H1 (cell line): ENCODE results near the gene SIK1. TPM values are rescaled to one million over a fixed set of nuclear protein-coding genes. Genes with fewer than 3 reads are reported as not detected.
"Not testable (repeated sequence)": the region's sequence is repeated elsewhere in the genome, so short reads cannot be mapped to it uniquely, and the experiment has no call there.

ENCODE experiments used
- CTCF ChIA-PET: fragments of 300-600 bp; sonication (Branson Sonifier 250); formaldehyde crosslinking; loops from one replicate; lab custom pipeline; 2021; ENCODE audit not compliant: partially characterized antibody; lab: Charles Lee
- POLR2A ChIA-PET: fragments of 300-600 bp; sonication (Branson Sonifier 250); formaldehyde crosslinking; loops from one replicate; lab custom pipeline; 2021; ENCODE audit warnings: inconsistent platforms; ENCODE audit not compliant: partially characterized antibody; lab: Charles Lee
- DNase-seq, 2 experiments: peaks; one replicate each; pipeline versions ENCODE4 v3.0.0 to v3.0.0-alpha.2; 2010 to 2022; ENCODE audit warnings: low spot score in 2 of 2, low read depth in 1 of 2, mixed read lengths in 1 of 2
- FAIRE-seq: peaks from 2 replicates; lab custom pipeline; 2011; peaks lifted over from hg19 to GRCh38; lab: Jason Lieb, UNC
- H2AFZ ChIP-seq: 2 replicates; pipeline ENCODE4 v1.8.1; 2012; ENCODE audit warnings: low read length, inconsistent platforms
- H2AK5ac ChIP-seq: 2 replicates; pipeline ENCODE4 v1.6.1; 2013; ENCODE audit warnings: low read depth, low read length
- H2BK120ac ChIP-seq: replicated peaks from 2 replicates; pipeline ENCODE3; 2013; ENCODE audit warnings: low read depth, low read length, inconsistent platforms
- H2BK12ac ChIP-seq: 2 replicates; pipeline ENCODE4 v1.6.1; 2013; ENCODE audit warnings: low read depth, low read length
- H2BK15ac ChIP-seq: 2 replicates; pipeline ENCODE4 v1.6.1; 2013; ENCODE audit warnings: low read length
- H2BK20ac ChIP-seq: 2 replicates; pipeline ENCODE4 v1.6.1; 2013; ENCODE audit warnings: low read length
- H2BK5ac ChIP-seq: 2 replicates; pipeline ENCODE4 v1.6.1; 2013; ENCODE audit warnings: low read depth, low read length
- H3K14ac ChIP-seq: 2 replicates; pipeline ENCODE4 v1.6.1; 2013; ENCODE audit warnings: inconsistent platforms; ENCODE audit not compliant: insufficient read length
- H3K18ac ChIP-seq: 2 replicates; pipeline ENCODE4 v1.6.1; 2013; ENCODE audit warnings: low read length; ENCODE audit errors: extremely low read depth
- H3K23ac ChIP-seq: 2 replicates; pipeline ENCODE4 v1.6.1; 2013; ENCODE audit warnings: inconsistent platforms; ENCODE audit not compliant: insufficient read length
- H3K23me2 ChIP-seq: 2 replicates; pipeline ENCODE4 v1.6.1; 2013; ENCODE audit warnings: low read depth, low read length
- H3K27ac ChIP-seq: 2 replicates; pipeline ENCODE4 v1.6.1; 2011; ENCODE audit warnings: low read depth, low read length, inconsistent platforms
- H3K27me3 ChIP-seq, 4 experiments: replicated peaks in 1 of 4; 1 replicate in 1 of 4; 2 replicates in 3 of 4; pipeline versions ENCODE4 v1.6.1 to v1.8.1; 2011 to 2013; ENCODE audit warnings: low read length in 3 of 4, mild to moderate bottlenecking in 3 of 4, inconsistent platforms in 2 of 4, mixed read lengths in 2 of 4, moderate library complexity in 1 of 4; ENCODE audit not compliant: control insufficient read depth in 3 of 4, insufficient read depth in 3 of 4; ENCODE audit errors: extremely low read depth in 1 of 4
- H3K36me3 ChIP-seq, 4 experiments: 2 replicates each; pipeline versions ENCODE4 v1.6.1 to v1.8.1; 2011 to 2013; ENCODE audit warnings: mild to moderate bottlenecking in 4 of 4, low read length in 3 of 4, moderate library complexity in 2 of 4, control low read depth in 1 of 4, inconsistent platforms in 1 of 4; ENCODE audit not compliant: insufficient read depth in 4 of 4, control insufficient read depth in 2 of 4
- H3K4ac ChIP-seq: replicated peaks from 2 replicates; pipeline ENCODE3; 2013; ENCODE audit warnings: low read length, low read depth, mixed read lengths, inconsistent platforms; ENCODE audit not compliant: insufficient read length
- H3K4me1 ChIP-seq, 4 experiments: replicated peaks in 1 of 4; 1 replicate in 1 of 4; 2 replicates in 3 of 4; pipeline versions ENCODE4 v1.6.1 to v1.8.1; 2011 to 2013; ENCODE audit warnings: low read length in 3 of 4, inconsistent platforms in 2 of 4, mixed read lengths in 1 of 4; ENCODE audit not compliant: insufficient read depth in 4 of 4, control insufficient read depth in 3 of 4
- H3K4me2 ChIP-seq, 2 experiments: 2 replicates each; pipeline versions ENCODE4 v1.6.1 to v1.8.1; 2011 to 2013; ENCODE audit warnings: low read depth in 2 of 2, low read length in 2 of 2, control low read depth in 1 of 2, inconsistent platforms in 1 of 2, mild to moderate bottlenecking in 1 of 2; ENCODE audit not compliant: insufficient read depth in 1 of 2
- H3K4me3 ChIP-seq, 4 experiments: fragments of 200-600, 300-600 bp in 1 of 4; sonication (generic), shearing (Covaris generic), sonication (Bioruptor Twin) in 1 of 4; 2 replicates each; pipeline versions ENCODE4 v1.5.1 to v1.8.1; 2011 to 2016; ENCODE audit warnings: low read length in 4 of 4, low read depth in 3 of 4, control low read depth in 2 of 4, inconsistent platforms in 2 of 4, mild to moderate bottlenecking in 2 of 4, mixed read lengths in 1 of 4, moderate library complexity in 1 of 4; ENCODE audit not compliant: insufficient read depth in 2 of 4; ENCODE audit errors: extremely low read depth in 1 of 4
- H3K56ac ChIP-seq: replicated peaks from 2 replicates; pipeline ENCODE3; 2013; ENCODE audit warnings: low read depth, mild to moderate bottlenecking, mixed read lengths, low read length, inconsistent platforms; ENCODE audit not compliant: insufficient read length
- H3K79me1 ChIP-seq: 2 replicates; pipeline ENCODE4 v1.6.1; 2013; ENCODE audit warnings: low read depth, low read length, control low read depth
- H3K79me2 ChIP-seq, 2 experiments: 2 replicates each; pipeline versions ENCODE4 v1.6.1 to v1.8.1; 2012 to 2013; ENCODE audit warnings: low read length in 2 of 2, mild to moderate bottlenecking in 2 of 2, inconsistent platforms in 1 of 2; ENCODE audit not compliant: insufficient read depth in 2 of 2, control insufficient read depth in 1 of 2
- H3K9ac ChIP-seq, 4 experiments: replicated peaks in 1 of 4; 1 replicate in 1 of 4; 2 replicates in 3 of 4; pipeline versions ENCODE4 v1.6.1 to v1.8.1; 2011 to 2013; ENCODE audit warnings: low read depth in 3 of 4, low read length in 3 of 4, control low read depth in 2 of 4, mild to moderate bottlenecking in 2 of 4, moderate library complexity in 2 of 4, inconsistent platforms in 1 of 4; ENCODE audit errors: extremely low read depth in 1 of 4
- H3K9me3 ChIP-seq, 2 experiments: 2 replicates each; pipeline versions ENCODE4 v1.6.1 to v1.8.1; 2012 to 2013; ENCODE audit warnings: mild to moderate bottlenecking in 2 of 2, moderate library complexity in 2 of 2, control low read depth in 1 of 2, inconsistent platforms in 1 of 2, low read depth in 1 of 2, low read length in 1 of 2, mixed read lengths in 1 of 2; ENCODE audit not compliant: insufficient read depth in 2 of 2
- H4K20me1 ChIP-seq, 2 experiments: replicated peaks in 1 of 2; 2 replicates each; pipeline versions ENCODE3 to v1.8.1; 2011 to 2013; ENCODE audit warnings: inconsistent platforms in 2 of 2, low read length in 2 of 2, mild to moderate bottlenecking in 1 of 2; ENCODE audit not compliant: insufficient read depth in 2 of 2, control insufficient read depth in 1 of 2
- H4K5ac ChIP-seq: 2 replicates; pipeline ENCODE4 v1.6.1; 2013; ENCODE audit warnings: low read length, low read depth, mixed read lengths, inconsistent platforms; ENCODE audit not compliant: insufficient read length
- H4K8ac ChIP-seq: 2 replicates; pipeline ENCODE4 v1.8.0; 2013; ENCODE audit warnings: mild to moderate bottlenecking, moderate library complexity, low read length, inconsistent platforms; ENCODE audit not compliant: insufficient read depth; ENCODE audit errors: extremely low read depth
- H4K91ac ChIP-seq: replicated peaks from 2 replicates; pipeline ENCODE3; 2013; ENCODE audit warnings: low read length, mixed read lengths, inconsistent platforms; ENCODE audit not compliant: insufficient read length
- WGBS, 2 experiments: shearing (Covaris generic) in 1 of 2; methylation state at CpG; one replicate each; pipeline versions ENCODE4 v1.1.6 to v1.1.7; 2013 to 2015; ENCODE audit warnings: low lambda C conversion rate in 2 of 2, mixed read lengths in 2 of 2, inconsistent platforms in 1 of 2, low coverage in 1 of 2, missing lambda C conversion rate in 1 of 2; ENCODE audit not compliant: insufficient replicate concordance in 2 of 2, insufficient coverage in 1 of 2, insufficient read length in 1 of 2; ENCODE audit errors: extremely low coverage in 1 of 2, missing lambda C conversion rate in 1 of 2; 5-methylcytosine and 5-hydroxymethylcytosine counted together
- polyA plus RNA-seq, 7 experiments: library from polyadenylated mRNA; depleted of rRNA in 3 of 7; stranded (reverse) in 5 of 7; unstranded in 2 of 7; fragments of >200 nt in 5 of 7; fragments of 200-250 nt in 2 of 7; gene quantifications; 1 replicate in 5 of 7; 2 replicates in 1 of 7; 4 replicates in 1 of 7; pipeline versions ENCODE4 v1.2.1 to v1.2.3, GENCODE V29; 2011 to 2013; ENCODE audit warnings: missing spikeins in 2 of 7, mixed read lengths in 2 of 7
- total RNA-seq: library from RNA; stranded (reverse); fragmentation: NEBNext Ultra II Directional; extraction: Animal tissue kit (Norgen Biotek cat#: 25700); gene quantifications from 2 replicates; pipeline ENCODE4 v1.2.1, GENCODE V29; 2021

Gene SIK1
- total and polyA plus RNA-seq, 2 of the 8 experiments (the other 6 are each of a cell fraction or from before 2014, with no cell fraction given), result 1.5 to 6.7 TPM

- H3K27ac ChIP-seq, POLR2A ChIA-PET, FAIRE-seq, H3K4me1 ChIP-seq, H3K18ac ChIP-seq, H2BK15ac ChIP-seq, H3K4me2 ChIP-seq, H3K56ac ChIP-seq, H3K9me3 ChIP-seq, H3K23me2 ChIP-seq, H4K8ac ChIP-seq, H2BK12ac ChIP-seq, H3K36me3 ChIP-seq, H3K79me2 ChIP-seq, H3K23ac ChIP-seq, H4K20me1 ChIP-seq, H3K14ac ChIP-seq, H2BK5ac ChIP-seq, H3K4me3 ChIP-seq, H2BK20ac ChIP-seq, H3K4ac ChIP-seq, H4K91ac ChIP-seq, H2AK5ac ChIP-seq, H3K27me3 ChIP-seq, DNase-seq, H2AFZ ChIP-seq, CTCF ChIA-PET, H4K5ac ChIP-seq, H3K9ac ChIP-seq, H2BK120ac ChIP-seq, H3K79me1 ChIP-seq: not testable (repeated sequence)
- no CpG with 5 or more reads among the region's 11 CpGs for WGBS, 2 experiments
Measured at GRCh38 chr21:43401125-43401524, 25.8 kb downstream of the SIK1 start.

GRCh38 chr21:43399595-43400015 is 27.3 kb downstream of the SIK1 start:
- H2BK20ac ChIP-seq, POLR2A ChIA-PET, H3K4me3 ChIP-seq, CTCF ChIA-PET, FAIRE-seq, H3K9ac ChIP-seq, H3K9me3 ChIP-seq, H2BK5ac ChIP-seq, H3K4me2 ChIP-seq, H4K8ac ChIP-seq, H4K20me1 ChIP-seq, H3K56ac ChIP-seq, H3K4ac ChIP-seq, H3K27ac ChIP-seq, H4K5ac ChIP-seq, H3K27me3 ChIP-seq, H2AK5ac ChIP-seq, H3K36me3 ChIP-seq, H2BK12ac ChIP-seq, H4K91ac ChIP-seq, H3K23me2 ChIP-seq, H2BK15ac ChIP-seq, H2BK120ac ChIP-seq, H3K4me1 ChIP-seq, H3K14ac ChIP-seq, H2AFZ ChIP-seq, H3K79me2 ChIP-seq, DNase-seq, H3K23ac ChIP-seq, H3K18ac ChIP-seq, H3K79me1 ChIP-seq: not testable (repeated sequence)
- WGBS, 2 experiments, result no CpG with 5 or more reads among the region's 15 CpGs
